LNCaP clone FGC (cell line): ENCODE measurements around the gene ARL15.

Source experiments
- DNase-seq: peaks from one replicate; pipeline ENCODE4 v3.0.0-alpha.2; 2011; ENCODE audit warnings: low read depth
- H3K4me3 ChIP-seq: 2 replicates; pipeline ENCODE4 v1.5.1; 2011; ENCODE audit warnings: mild to moderate bottlenecking, low read depth, low read length, control low read depth
- TF ChIP-seq, protein P1 (sequence below): IDR thresholded peaks from 2 replicates; pipeline ENCODE4 v1.5.1; 2012; ENCODE audit warnings: mild to moderate bottlenecking; ENCODE audit not compliant: control insufficient read depth, insufficient read depth; ENCODE audit errors: extremely low read depth

The ARL15 gene

DNA sequence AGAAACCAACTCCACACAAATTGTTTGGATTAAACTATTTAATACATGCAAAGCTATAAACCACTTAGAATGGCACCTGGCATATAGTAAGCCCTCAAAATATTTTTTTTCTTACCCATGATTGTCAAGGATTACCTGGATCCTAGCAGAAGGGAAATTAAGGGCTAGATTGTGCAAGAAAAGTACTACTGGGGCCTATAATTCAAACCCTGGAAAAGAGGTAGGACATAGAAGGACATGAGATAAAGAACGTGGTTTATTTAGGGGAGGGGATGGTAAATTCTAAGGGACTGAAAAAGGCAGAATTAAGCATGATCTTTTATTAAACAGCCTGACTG is 14.9 kb upstream of the ARL15 start:
- TF ChIP-seq, protein P1, sequence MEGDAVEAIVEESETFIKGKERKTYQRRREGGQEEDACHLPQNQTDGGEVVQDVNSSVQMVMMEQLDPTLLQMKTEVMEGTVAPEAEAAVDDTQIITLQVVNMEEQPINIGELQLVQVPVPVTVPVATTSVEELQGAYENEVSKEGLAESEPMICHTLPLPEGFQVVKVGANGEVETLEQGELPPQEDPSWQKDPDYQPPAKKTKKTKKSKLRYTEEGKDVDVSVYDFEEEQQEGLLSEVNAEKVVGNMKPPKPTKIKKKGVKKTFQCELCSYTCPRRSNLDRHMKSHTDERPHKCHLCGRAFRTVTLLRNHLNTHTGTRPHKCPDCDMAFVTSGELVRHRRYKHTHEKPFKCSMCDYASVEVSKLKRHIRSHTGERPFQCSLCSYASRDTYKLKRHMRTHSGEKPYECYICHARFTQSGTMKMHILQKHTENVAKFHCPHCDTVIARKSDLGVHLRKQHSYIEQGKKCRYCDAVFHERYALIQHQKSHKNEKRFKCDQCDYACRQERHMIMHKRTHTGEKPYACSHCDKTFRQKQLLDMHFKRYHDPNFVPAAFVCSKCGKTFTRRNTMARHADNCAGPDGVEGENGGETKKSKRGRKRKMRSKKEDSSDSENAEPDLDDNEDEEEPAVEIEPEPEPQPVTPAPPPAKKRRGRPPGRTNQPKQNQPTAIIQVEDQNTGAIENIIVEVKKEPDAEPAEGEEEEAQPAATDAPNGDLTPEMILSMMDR, result no peak
- DNase-seq, result no peak
- no peak overlapping the region for H3K4me3 ChIP-seq

DNA sequence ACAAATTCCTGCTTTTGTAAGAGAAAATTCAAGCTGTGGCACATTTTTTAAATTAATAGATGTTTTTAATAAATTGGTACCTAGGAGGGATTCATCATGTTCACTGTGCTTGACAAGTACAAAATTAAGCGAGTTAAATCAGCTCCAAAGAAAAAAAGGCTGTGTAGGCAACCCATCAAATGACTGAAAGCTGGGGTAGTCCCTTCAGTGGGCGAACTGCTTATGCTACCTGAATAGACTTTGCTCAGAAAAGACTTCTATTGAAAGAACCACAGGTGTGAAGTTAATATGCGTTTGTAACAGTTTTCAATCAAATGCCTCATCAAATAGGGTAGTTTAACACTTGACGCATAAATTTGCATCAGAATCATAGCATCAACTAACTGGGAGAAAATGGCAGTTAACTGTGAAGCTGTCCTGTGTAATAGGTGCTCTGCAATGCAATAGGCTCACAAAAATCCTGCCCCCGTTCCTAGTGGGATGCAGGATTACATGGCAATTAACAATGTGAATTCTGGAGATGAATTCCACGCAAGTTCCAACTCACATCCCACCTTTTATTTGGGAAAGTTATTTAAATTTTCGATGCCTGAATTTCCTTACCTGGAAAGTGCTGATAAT is 14.4 kb upstream of the ARL15 start:
- TF ChIP-seq, protein P1, result no peak
- H3K4me3 ChIP-seq, result no peak overlapping the region
- no peak for DNase-seq

DNA sequence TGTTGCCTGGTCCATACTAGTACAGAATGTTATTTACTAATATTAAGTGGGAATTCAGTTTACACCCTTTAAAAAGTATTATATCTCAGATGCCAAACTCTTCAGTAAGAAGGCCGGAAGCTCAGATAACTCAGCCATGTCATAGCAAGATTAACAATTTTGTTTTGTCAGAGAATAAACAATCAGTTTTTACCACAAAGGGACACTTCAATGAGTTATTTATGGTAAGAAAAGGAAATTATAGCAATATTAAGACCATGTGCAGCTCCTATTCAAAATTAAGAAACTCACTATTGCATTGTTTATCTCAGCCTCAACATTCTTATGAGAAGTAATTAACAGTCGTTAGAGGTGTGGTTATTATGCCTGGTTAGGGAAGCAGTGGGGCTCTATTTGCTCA is 13.1 kb upstream of the ARL15 start:
- H3K4me3 ChIP-seq, result no peak overlapping the region
- TF ChIP-seq, protein P1, result no peak

DNA sequence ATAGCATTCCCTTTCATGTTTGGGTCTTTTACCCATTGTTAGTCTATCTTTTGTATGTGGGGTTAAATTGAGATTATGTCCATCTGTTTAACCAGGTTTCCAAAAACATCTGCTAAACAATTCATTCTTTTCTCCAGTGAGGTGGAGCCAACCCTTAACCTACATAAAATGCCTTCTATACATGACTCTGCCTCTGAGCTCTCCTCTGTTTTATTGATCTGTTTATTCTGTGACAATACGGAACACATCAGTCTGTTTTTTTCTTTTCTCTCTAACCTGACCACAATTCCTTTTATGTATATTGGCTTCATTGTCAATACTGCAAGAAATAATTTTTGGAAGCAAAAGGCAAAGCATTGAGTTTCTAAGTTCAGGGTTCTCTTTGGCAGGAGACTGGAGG is 9.9 kb upstream of the ARL15 start:
- no peak overlapping the region for H3K4me3 ChIP-seq
- TF ChIP-seq, protein P1, result no peak
- DNase-seq, result no peak

More for the DNA sequence above, 13.1 kb upstream of the ARL15 start:
- DNase-seq, result no peak

DNA sequence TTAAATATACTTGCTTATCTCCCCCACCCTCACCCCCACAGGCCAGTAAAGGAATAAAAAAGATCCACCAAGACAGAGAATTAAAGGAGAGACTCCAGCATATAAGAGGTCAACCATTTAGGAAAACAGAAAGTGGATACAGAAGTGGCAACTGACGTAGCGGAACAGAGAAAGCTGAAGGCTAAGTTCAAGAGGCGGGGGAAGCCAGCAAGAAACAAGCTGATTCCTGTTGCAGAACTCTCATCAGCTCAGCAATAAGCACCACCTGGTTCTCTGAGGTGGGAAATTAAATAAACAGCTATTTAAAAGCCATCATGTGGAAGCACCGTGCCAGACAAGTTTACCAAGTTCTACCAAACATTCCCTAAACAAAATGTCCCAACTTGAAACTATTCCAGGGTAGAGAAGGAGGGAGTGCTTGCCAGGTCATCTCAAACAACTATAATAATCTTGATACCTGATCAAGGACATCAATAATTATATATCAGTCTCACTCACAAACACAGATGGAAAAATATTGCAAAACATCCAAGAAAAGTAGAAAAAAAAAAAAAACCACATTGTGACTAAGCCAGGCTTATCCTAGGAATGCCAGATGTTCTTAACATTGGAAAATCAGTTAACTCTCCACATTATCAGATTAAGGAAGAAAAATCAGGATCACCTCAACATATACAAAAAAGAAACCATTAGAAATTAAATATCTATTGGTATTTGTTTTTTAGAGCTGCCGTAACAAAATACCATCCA is 7.3 kb upstream of the ARL15 start:
- TF ChIP-seq, protein P1, result no peak
- no peak for DNase-seq

DNA sequence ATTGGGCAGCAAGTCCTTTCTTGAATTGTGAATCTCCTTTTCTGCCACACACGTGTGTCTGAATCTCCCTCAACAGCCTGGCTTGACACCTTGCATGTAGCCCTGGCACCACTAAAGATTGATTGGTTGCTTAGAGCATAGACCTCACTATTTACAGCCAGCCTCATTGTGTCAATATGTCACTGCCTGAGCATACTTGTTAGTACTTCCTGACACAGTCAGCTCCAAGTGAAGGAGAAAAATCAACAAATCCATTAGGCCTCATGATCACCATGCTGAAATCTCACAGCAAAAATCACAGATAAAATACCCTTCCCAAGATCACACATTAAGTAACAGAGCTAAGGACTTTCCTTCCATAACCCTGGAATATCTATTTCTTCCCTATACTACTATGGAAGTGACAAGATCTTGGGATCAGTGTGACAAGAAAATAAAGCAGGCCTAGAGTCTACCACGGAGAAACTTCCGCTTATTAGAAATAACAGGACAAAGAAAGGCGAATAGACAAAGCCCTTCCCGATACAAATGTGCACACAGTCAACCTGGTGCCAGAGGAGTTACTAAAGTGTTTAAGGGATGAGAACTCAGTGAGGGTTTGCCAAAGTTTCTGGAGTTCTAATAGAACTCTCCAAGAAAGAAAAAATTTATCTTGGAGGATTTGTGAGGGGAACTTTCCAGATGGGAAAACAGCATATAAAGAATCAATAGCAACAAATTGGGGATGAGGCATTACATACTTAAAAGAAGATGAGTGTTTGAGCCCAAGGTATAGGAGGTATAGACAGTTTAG is 5.6 kb upstream of the ARL15 start:
- H3K4me3 ChIP-seq, result no peak overlapping the region
- peak; percentile 49 for DNase-seq
- TF ChIP-seq, protein P1, result no peak

More for the DNA sequence above, 7.3 kb upstream of the ARL15 start:
- H3K4me3 ChIP-seq, result no peak overlapping the region
